HepG2 (cell line): ENCODE results near the gene ARHGEF10L. TPM values are rescaled to one million over a fixed set of nuclear protein-coding genes. Genes with fewer than 3 reads are reported as not detected.
A peak's percentile ranks its signal among the peaks of the same experiment; 100 is the strongest.

ENCODE experiments used
- BCL6 ChIP-seq: IDR thresholded peaks from 2 replicates; pipeline ENCODE4 v1.6.1; 2016; ENCODE audit warnings: missing genetic modification reagents, missing compliant biosample characterization
- CBFB ChIP-seq: sonication (generic); formaldehyde crosslinking; IDR thresholded peaks from 2 replicates; pipeline ENCODE4 v1.4.0; 2020; ENCODE audit warnings: missing genetic modification reagents
- FOXK1 ChIP-seq: sonication (generic); formaldehyde crosslinking; IDR thresholded peaks from 2 replicates; pipeline ENCODE4 v1.4.0; 2020; ENCODE audit warnings: low read depth, missing genetic modification reagents, borderline replicate concordance
- GFI1 ChIP-seq: sonication (generic); formaldehyde crosslinking; IDR thresholded peaks from 2 replicates; pipeline ENCODE4 v1.5.0; 2020; ENCODE audit warnings: missing genetic modification reagents, mild to moderate bottlenecking, borderline replicate concordance
- IKZF4 ChIP-seq: sonication (generic); formaldehyde crosslinking; IDR thresholded peaks from 2 replicates; pipeline ENCODE4 v1.5.1; 2020; ENCODE audit warnings: borderline replicate concordance, mild to moderate bottlenecking, low read depth, missing genetic modification reagents; ENCODE audit errors: not compliant biosample characterization
- KLF6 ChIP-seq: IDR thresholded peaks from 2 replicates; pipeline ENCODE4 v1.8.0; 2016; ENCODE audit warnings: missing biosample characterization, missing genetic modification reagents
- SMAD9 ChIP-seq: sonication (generic); formaldehyde crosslinking; IDR thresholded peaks from 2 replicates; pipeline ENCODE4 v1.5.1; 2020; ENCODE audit warnings: mild to moderate bottlenecking, missing genetic modification reagents
- SNAPC5 ChIP-seq: sonication (generic); formaldehyde crosslinking; IDR thresholded peaks from 2 replicates; pipeline ENCODE4 v1.8.1; 2023; ENCODE audit warnings: mild to moderate bottlenecking, missing genetic modification reagents, borderline replicate concordance
- SUZ12 ChIP-seq: fragments of 150-350 bp; IDR thresholded peaks from 2 replicates; pipeline ENCODE4 v1.6.1; 2014; ENCODE audit warnings: low read depth, low read length
- THAP11 ChIP-seq: IDR thresholded peaks from 2 replicates; pipeline ENCODE4 v1.6.1; 2016; ENCODE audit warnings: missing biosample characterization, missing genetic modification reagents
- ZBTB8A ChIP-seq: sonication (generic); formaldehyde crosslinking; IDR thresholded peaks from 2 replicates; pipeline ENCODE4 v1.4.0; 2020; ENCODE audit warnings: mild to moderate bottlenecking, low read depth, missing genetic modification reagents, borderline replicate concordance
- ZNF20 ChIP-seq: sonication (generic); formaldehyde crosslinking; IDR thresholded peaks from 2 replicates; pipeline ENCODE4 v1.4.0; 2020; ENCODE audit warnings: mild to moderate bottlenecking, moderate library complexity, missing genetic modification reagents
- ZNF335 ChIP-seq: sonication (generic); formaldehyde crosslinking; IDR thresholded peaks from 2 replicates; pipeline ENCODE4 v1.4.0; 2020; ENCODE audit warnings: missing genetic modification reagents
- ZNF549 ChIP-seq: sonication (generic); formaldehyde crosslinking; IDR thresholded peaks from 2 replicates; pipeline ENCODE4 v1.5.0; 2020; ENCODE audit warnings: missing genetic modification reagents
- ZNF564 ChIP-seq: sonication (generic); formaldehyde crosslinking; IDR thresholded peaks from 2 replicates; pipeline ENCODE4 v1.8.1; 2023; ENCODE audit warnings: mild to moderate bottlenecking, missing genetic modification reagents
- ZNF589 ChIP-seq: sonication (generic); formaldehyde crosslinking; conservative IDR thresholded peaks from 2 replicates; pipeline ENCODE4 v1.8.0; 2022; ENCODE audit warnings: mild to moderate bottlenecking, moderate library complexity, missing genetic modification reagents
- ZNF639 ChIP-seq: conservative IDR thresholded peaks from 2 replicates; pipeline ENCODE4 v1.6.1; 2018; ENCODE audit warnings: missing genetic modification reagents
- ZNF772 ChIP-seq: sonication (generic); formaldehyde crosslinking; IDR thresholded peaks from 2 replicates; pipeline ENCODE4 v1.5.0; 2020; ENCODE audit warnings: mild to moderate bottlenecking, missing genetic modification reagents
- ZNF839 ChIP-seq: sonication (generic); formaldehyde crosslinking; IDR thresholded peaks from 2 replicates; pipeline ENCODE4 v1.4.0; 2020; ENCODE audit warnings: missing genetic modification reagents, mild to moderate bottlenecking, borderline replicate concordance
- polyA plus RNA-seq, 8 experiments: library from polyadenylated mRNA; depleted of rRNA in 3 of 8; stranded (reverse) in 7 of 8; unstranded in 1 of 8; fragments of >200 nt; fragmentation: Illumina TruSeq in 4 of 8; extraction: Trizol in 4 of 8; gene quantifications; 2 replicates each; pipeline versions ENCODE4 v1.2.1 to v1.2.3, GENCODE V29; 2011 to 2016; ENCODE audit warnings: low read depth in 4 of 8, missing spikeins in 1 of 8, mixed read lengths in 1 of 8; ENCODE audit not compliant: insufficient read depth in 1 of 8
- total RNA-seq, 5 experiments: library from RNA; depleted of rRNA; stranded (reverse); fragments of >200 nt; fragmentation: Illumina TruSeq; extraction: Trizol; gene quantifications; 2 replicates each; pipeline ENCODE4 v1.2.3, GENCODE V29; 2016; ENCODE audit warnings: low read depth in 1 of 5
- TF ChIP-seq, protein P1 (sequence below): sonication (generic); formaldehyde crosslinking; IDR thresholded peaks from 2 replicates; pipeline ENCODE4 v1.5.0; 2020; ENCODE audit warnings: mild to moderate bottlenecking, missing genetic modification reagents, borderline replicate concordance
- TF ChIP-seq, protein P2 (sequence below): sonication (generic); formaldehyde crosslinking; IDR thresholded peaks from 2 replicates; pipeline ENCODE4 v1.9.0; 2021; ENCODE audit warnings: missing genetic modification reagents, borderline replicate concordance
- TF ChIP-seq, protein P3 (sequence below): sonication (generic); formaldehyde crosslinking; conservative IDR thresholded peaks from 2 replicates; pipeline ENCODE4 v1.8.0; 2022; ENCODE audit warnings: low read depth, missing genetic modification reagents

The ARHGEF10L gene
- total and polyA plus RNA-seq, 2 of the 13 experiments (the other 11 are each of a cell fraction or from before 2014, with no cell fraction given), result 46.5 to 78.3 TPM

DNA sequence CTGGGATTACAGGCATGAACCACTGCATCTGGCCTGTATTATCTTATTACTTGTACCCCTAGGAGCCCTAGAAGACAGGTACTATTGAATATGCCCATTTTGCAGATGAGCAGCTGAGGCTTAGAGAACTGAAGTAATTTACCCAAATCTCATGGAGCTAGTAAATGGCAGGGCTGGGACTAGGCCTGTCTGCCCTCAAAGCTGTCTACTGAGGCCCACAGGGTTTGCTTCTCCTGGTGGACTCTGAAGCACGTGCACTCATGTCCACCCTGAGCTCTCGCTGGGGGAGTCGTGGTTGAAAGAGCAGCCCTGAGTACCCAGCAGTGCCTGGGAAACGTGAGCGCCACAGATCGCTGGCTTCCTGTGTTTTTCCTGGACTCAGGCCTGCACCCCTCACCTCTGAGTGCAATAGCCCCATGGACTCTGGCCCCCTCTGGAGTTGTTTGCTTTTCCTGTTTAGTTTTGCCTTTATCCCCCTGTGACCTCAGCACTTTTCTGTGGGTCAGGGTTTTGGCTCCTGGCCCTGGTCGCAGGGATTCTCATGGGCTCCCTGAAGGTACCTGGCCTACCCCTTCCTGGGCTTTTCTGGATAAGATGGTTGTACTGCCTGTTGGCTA, 52.4 kb downstream of the ARHGEF10L start (continued):
- TF ChIP-seq, protein P1, sequence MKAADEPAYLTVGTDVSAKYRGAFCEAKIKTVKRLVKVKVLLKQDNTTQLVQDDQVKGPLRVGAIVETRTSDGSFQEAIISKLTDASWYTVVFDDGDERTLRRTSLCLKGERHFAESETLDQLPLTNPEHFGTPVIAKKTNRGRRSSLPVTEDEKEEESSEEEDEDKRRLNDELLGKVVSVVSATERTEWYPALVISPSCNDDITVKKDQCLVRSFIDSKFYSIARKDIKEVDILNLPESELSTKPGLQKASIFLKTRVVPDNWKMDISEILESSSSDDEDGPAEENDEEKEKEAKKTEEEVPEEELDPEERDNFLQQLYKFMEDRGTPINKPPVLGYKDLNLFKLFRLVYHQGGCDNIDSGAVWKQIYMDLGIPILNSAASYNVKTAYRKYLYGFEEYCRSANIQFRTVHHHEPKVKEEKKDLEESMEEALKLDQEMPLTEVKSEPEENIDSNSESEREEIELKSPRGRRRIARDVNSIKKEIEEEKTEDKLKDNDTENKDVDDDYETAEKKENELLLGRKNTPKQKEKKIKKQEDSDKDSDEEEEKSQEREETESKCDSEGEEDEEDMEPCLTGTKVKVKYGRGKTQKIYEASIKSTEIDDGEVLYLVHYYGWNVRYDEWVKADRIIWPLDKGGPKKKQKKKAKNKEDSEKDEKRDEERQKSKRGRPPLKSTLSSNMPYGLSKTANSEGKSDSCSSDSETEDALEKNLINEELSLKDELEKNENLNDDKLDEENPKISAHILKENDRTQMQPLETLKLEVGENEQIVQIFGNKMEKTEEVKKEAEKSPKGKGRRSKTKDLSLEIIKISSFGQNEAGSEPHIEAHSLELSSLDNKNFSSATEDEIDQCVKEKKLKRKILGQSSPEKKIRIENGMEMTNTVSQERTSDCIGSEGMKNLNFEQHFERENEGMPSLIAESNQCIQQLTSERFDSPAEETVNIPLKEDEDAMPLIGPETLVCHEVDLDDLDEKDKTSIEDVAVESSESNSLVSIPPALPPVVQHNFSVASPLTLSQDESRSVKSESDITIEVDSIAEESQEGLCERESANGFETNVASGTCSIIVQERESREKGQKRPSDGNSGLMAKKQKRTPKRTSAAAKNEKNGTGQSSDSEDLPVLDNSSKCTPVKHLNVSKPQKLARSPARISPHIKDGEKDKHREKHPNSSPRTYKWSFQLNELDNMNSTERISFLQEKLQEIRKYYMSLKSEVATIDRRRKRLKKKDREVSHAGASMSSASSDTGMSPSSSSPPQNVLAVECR (CRISPR knock-in tag), result peak; percentile 93
- TF ChIP-seq SUZ12 (no peak), ZNF772 (CRISPR knock-in tag) (peak; percentile 96), ZNF589 (CRISPR knock-in tag) (0 out of 2 replicates have a peak, but pooled peaks have one; percentile 61), SMAD9 (CRISPR knock-in tag) (no peak; the same call in 1 of the 2 replicates), IKZF4 (CRISPR knock-in tag) (peak; percentile 89), ZNF335 (CRISPR knock-in tag) (0 out of 2 replicates have a peak, but pooled peaks have one; percentile 61), ZNF564 (CRISPR knock-in tag) (peak; percentile 95), KLF6 (CRISPR knock-in tag) (peak; percentile 79; the same call in 1 of the 2 replicates), THAP11 (CRISPR knock-in tag) (peak; percentile 80), GFI1 (CRISPR knock-in tag) (peak; percentile 93), ZNF549 (CRISPR knock-in tag) (no peak), ZNF20 (CRISPR knock-in tag) (no peak), FOXK1 (CRISPR knock-in tag) (peak; percentile 79; the same call in 1 of the 2 replicates), CBFB (CRISPR knock-in tag) (peak; percentile 74), ZBTB8A (peak; percentile 28; the same call in 1 of the 2 replicates), ZNF639 (0 out of 2 replicates have a peak, but pooled peaks have one; percentile 27), ZNF839 (CRISPR knock-in tag) (no peak), BCL6 (peak; percentile 85), SNAPC5 (CRISPR knock-in tag) (0 out of 2 replicates have a peak, but pooled peaks have one; percentile 65)
- TF ChIP-seq, protein P2, sequence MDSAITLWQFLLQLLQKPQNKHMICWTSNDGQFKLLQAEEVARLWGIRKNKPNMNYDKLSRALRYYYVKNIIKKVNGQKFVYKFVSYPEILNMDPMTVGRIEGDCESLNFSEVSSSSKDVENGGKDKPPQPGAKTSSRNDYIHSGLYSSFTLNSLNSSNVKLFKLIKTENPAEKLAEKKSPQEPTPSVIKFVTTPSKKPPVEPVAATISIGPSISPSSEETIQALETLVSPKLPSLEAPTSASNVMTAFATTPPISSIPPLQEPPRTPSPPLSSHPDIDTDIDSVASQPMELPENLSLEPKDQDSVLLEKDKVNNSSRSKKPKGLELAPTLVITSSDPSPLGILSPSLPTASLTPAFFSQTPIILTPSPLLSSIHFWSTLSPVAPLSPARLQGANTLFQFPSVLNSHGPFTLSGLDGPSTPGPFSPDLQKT, result no peak
- TF ChIP-seq, protein P3, sequence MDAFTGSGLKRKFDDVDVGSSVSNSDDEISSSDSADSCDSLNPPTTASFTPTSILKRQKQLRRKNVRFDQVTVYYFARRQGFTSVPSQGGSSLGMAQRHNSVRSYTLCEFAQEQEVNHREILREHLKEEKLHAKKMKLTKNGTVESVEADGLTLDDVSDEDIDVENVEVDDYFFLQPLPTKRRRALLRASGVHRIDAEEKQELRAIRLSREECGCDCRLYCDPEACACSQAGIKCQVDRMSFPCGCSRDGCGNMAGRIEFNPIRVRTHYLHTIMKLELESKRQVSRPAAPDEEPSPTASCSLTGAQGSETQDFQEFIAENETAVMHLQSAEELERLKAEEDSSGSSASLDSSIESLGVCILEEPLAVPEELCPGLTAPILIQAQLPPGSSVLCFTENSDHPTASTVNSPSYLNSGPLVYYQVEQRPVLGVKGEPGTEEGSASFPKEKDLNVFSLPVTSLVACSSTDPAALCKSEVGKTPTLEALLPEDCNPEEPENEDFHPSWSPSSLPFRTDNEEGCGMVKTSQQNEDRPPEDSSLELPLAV, result no peak
